Parathyroid adenoma (tissue), 2 donors: Measurements from ENCODE around the gene TBCE.
A peak's percentile ranks its signal among the peaks of the same experiment; 100 is the strongest.

Experiments
- H2AFZ ChIP-seq: fragments of 300-600 bp; sonication (generic); one replicate; pipeline ENCODE4 v1.7.0; 2017; ENCODE audit warnings: antibody characterized with exemption, mild to moderate bottlenecking
- H3K27ac ChIP-seq: fragments of 300-600 bp; sonication (generic); one replicate; pipeline ENCODE4 v1.7.0; 2017
- H3K27me3 ChIP-seq: fragments of 300-600 bp; sonication (generic); one replicate; pipeline ENCODE4 v1.7.0; 2017; ENCODE audit warnings: low read length; ENCODE audit not compliant: control insufficient read depth, insufficient read depth
- H3K36me3 ChIP-seq: fragments of 300-600 bp; sonication (generic); one replicate; pipeline ENCODE4 v1.7.0; 2017; ENCODE audit warnings: low read length; ENCODE audit not compliant: control insufficient read depth, insufficient read depth
- H3K4me1 ChIP-seq: fragments of 300-600 bp; sonication (generic); one replicate; pipeline ENCODE4 v1.7.0; 2017; ENCODE audit warnings: control low read depth
- H3K4me2 ChIP-seq: fragments of 300-600 bp; sonication (generic); one replicate; pipeline ENCODE4 v1.7.0; 2017; ENCODE audit warnings: low read length
- H3K4me3 ChIP-seq: fragments of 300-600 bp; sonication (generic); one replicate; pipeline ENCODE4 v1.7.0; 2017; ENCODE audit warnings: low read depth, low read length
- H3K79me2 ChIP-seq: fragments of 300-600 bp; sonication (generic); one replicate; pipeline ENCODE4 v1.7.0; 2017; ENCODE audit warnings: control low read depth
- H3K9ac ChIP-seq: fragments of 300-600 bp; sonication (generic); one replicate; pipeline ENCODE4 v1.7.0; 2017; ENCODE audit warnings: mild to moderate bottlenecking
- H3K9me3 ChIP-seq: fragments of 300-600 bp; sonication (generic); one replicate; pipeline ENCODE4 v1.7.0; 2017; ENCODE audit warnings: low read length; ENCODE audit not compliant: control insufficient read depth
- TF ChIP-seq, protein P1 (sequence below): fragments of 300-600 bp; sonication (generic); IDR thresholded peaks from one replicate; pipeline ENCODE4 v1.7.0; 2017; ENCODE audit warnings: antibody characterized with exemption, mild to moderate bottlenecking
- donor health status: primary hyperparathyroidism.

The TBCE gene

GRCh38 chr1:235417086-235417697, 50.0 kb downstream of the TBCE start:
- TF ChIP-seq, protein P1, sequence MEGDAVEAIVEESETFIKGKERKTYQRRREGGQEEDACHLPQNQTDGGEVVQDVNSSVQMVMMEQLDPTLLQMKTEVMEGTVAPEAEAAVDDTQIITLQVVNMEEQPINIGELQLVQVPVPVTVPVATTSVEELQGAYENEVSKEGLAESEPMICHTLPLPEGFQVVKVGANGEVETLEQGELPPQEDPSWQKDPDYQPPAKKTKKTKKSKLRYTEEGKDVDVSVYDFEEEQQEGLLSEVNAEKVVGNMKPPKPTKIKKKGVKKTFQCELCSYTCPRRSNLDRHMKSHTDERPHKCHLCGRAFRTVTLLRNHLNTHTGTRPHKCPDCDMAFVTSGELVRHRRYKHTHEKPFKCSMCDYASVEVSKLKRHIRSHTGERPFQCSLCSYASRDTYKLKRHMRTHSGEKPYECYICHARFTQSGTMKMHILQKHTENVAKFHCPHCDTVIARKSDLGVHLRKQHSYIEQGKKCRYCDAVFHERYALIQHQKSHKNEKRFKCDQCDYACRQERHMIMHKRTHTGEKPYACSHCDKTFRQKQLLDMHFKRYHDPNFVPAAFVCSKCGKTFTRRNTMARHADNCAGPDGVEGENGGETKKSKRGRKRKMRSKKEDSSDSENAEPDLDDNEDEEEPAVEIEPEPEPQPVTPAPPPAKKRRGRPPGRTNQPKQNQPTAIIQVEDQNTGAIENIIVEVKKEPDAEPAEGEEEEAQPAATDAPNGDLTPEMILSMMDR = peak; percentile 65
- H3K79me2 ChIP-seq = peaks cover 5% of the 10 kb centered on the region
- H2AFZ ChIP-seq = no peak overlapping the region
- H3K36me3 ChIP-seq = no peaks in the 10 kb centered on the region
- no peaks in the 10 kb centered on the region for H3K27me3 ChIP-seq
- no peak overlapping the region for H3K27ac ChIP-seq
- H3K4me1 ChIP-seq = no peaks in the 10 kb centered on the region
- H3K4me2 ChIP-seq = no peak overlapping the region
- no peak overlapping the region for H3K4me3 ChIP-seq
- no peak overlapping the region for H3K9ac ChIP-seq
- no peaks in the 10 kb centered on the region for H3K9me3 ChIP-seq

DNA sequence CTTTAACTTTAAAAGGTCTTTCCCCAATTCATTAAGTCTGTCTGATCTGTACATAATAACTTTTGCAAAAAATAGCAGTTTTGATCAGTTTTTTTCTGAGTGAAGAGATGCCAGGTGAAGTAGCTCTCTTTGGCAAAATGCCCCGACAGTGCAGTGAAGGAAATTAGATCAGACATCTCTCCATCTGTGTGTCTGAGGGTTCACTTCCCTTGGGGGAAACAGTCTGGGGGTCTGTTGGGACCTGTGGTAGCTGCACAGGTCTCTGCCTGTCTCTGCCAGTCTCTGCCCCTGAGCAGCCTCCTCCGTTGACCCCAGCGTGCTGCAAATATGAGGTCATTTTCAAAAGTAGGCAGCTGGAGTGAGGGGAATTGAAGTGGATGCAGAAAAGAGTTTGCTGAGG, 54.5 kb downstream of the TBCE start:
- TF ChIP-seq, protein P1 = no peak
- Histone ChIP-seq H3K9me3 (no peaks in the 10 kb centered on the region), H3K4me2 (no peak overlapping the region), H3K4me3 (no peak overlapping the region), H3K36me3 (no peaks in the 10 kb centered on the region), H3K4me1 (no peaks in the 10 kb centered on the region), H3K27me3 (no peaks in the 10 kb centered on the region), H3K27ac (no peak overlapping the region), H2AFZ (no peak overlapping the region), H3K79me2 (peaks cover 5% of the 10 kb centered on the region), H3K9ac (no peak overlapping the region)

GRCh38 chr1:235423214-235423652, 56.0 kb downstream of the TBCE start:
- H3K4me1 ChIP-seq = no peaks in the 10 kb centered on the region
- no peaks in the 10 kb centered on the region for H3K27me3 ChIP-seq
- peaks cover 3% of the 10 kb centered on the region for H3K79me2 ChIP-seq
- no peaks in the 10 kb centered on the region for H3K36me3 ChIP-seq
- TF ChIP-seq, protein P1 = no peak
- H3K9ac ChIP-seq = no peak overlapping the region
- no peaks in the 10 kb centered on the region for H3K9me3 ChIP-seq
- H3K4me3 ChIP-seq = no peak overlapping the region
- no peak overlapping the region for H2AFZ ChIP-seq
- no peak overlapping the region for H3K27ac ChIP-seq
- no peak overlapping the region for H3K4me2 ChIP-seq

DNA sequence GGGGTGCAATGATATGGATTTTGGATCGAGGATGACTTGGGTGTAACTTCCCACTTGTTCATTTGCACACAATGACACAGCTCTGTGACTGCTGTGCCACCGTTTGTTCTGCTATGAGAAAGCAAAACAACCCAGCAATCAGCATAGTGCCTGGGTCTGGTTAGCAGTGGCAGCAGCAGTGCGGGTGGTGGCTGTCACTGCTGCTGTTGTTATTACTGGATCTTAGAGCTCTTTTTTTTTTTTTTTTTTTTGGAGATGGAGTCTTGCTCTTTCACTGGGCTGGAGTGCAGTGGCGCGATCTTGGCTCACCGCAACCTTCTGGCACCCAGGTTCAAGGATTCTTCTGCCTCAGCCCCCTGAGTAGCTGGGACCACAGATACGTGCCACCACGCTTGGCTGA, 56.9 kb downstream of the TBCE start:
- Histone ChIP-seq H3K27ac (no peak overlapping the region), H3K4me1 (no peaks in the 10 kb centered on the region), H3K79me2 (peaks cover 3% of the 10 kb centered on the region), H3K4me2 (no peak overlapping the region), H3K9ac (no peak overlapping the region), H3K9me3 (no peaks in the 10 kb centered on the region), H2AFZ (no peak overlapping the region), H3K4me3 (no peak overlapping the region), H3K27me3 (no peaks in the 10 kb centered on the region), H3K36me3 (no peaks in the 10 kb centered on the region)
- TF ChIP-seq, protein P1 = no peak

DNA sequence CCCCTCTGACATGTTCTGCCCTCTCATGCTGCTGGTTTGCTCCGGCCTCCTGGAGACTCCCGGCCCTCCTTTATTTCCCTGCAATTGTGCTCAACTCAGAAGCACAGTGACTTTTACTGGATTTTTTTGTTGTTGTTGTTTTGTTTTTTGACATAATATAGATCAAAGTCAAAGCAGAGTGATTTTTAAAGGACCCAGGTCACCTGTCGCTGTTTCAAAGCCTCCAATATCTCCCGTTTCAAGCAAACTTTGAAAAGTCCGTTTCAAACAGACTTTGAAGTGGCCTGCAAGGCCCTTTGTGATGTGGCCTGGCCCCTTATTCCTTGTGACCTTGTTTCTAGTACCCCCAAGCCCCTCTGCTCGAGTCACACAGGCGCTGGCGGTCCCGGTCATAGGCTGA, 58.1 kb downstream of the TBCE start:
- H3K4me3 ChIP-seq = no peak overlapping the region
- H2AFZ ChIP-seq = no peak overlapping the region

More for the DNA sequence above, 58.1 kb downstream of the TBCE start:
- Histone ChIP-seq H3K9ac (no peak overlapping the region), H3K4me2 (no peak overlapping the region), H3K27ac (no peak overlapping the region), H3K27me3 (no peaks in the 10 kb centered on the region), H3K4me1 (no peaks in the 10 kb centered on the region), H3K36me3 (no peaks in the 10 kb centered on the region), H3K9me3 (no peaks in the 10 kb centered on the region), H3K79me2 (peaks cover 3% of the 10 kb centered on the region)
- TF ChIP-seq, protein P1 = no peak
